Activated T-cell treated with anti-CD3 and anti-CD28 coated beads for 24 hours (primary cell): Measurements from ENCODE around the gene ALK.

Source experiments
- DNase-seq: peaks from one replicate; pipeline ENCODE4 v3.0.0-alpha.2; 2020; ENCODE audit warnings: low read depth

The ALK gene

DNA sequence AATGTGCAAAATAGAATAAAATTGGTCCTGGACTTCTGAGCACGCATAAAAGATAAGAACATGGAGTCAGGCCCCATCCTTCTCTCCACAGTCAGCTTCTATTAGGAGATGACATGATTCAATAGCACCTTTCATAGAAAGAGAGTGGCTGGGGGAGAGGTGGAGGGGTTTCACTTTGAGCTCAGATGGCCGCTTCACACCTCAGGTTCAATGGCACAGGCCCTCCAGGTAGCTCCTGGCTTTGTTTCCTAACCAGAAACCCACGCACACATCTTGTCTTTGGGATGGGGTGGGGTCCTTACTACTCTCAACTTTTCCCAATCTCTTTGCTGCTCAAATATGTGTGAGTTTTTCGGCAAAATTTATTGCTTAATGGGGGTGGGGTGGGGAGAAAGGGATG, 473.9 kb downstream of the ALK start:
- DNase-seq, result no peak

DNA sequence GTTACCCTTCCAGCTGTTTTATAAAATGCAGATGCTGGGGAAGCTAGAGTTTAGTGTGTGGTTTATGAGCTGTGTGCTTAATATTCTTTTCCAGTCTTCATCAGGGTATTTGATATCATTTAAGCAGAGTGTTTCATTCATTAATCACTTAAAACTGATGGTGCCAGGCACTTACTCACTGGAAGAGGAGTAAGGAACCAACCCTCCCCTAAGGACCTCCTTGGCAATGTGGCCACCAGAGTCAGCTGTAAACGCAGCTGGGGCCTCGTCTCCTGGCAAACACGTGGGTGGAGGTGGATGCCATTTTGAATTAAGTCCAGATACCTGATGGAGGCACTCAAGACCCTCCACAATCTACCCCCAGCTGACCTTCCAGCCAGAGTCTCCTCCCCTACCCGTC, 474.5 kb downstream of the ALK start:
- no peak for DNase-seq

DNA sequence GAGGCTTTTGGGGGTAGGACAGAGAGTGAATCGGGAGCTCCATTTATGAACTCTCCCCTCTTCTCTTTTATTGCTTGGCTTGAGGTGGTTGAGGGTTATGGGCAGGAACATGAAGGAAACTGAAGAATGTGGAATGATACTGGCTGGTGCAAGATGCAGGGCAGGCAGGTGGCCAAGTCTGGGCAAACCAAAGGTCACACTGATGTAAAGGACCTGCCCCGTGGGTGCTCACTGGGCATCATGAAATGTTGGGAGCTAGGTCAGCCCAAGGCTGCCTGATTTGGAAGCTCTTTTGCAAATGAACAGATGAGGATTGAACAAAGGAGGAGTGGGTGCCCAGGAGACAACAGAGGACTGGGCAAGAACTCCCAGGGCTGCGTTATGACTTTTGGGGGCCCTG, 477.2 kb downstream of the ALK start:
- DNase-seq, result no peak

GRCh38 chr2:29443627-29444026, 477.8 kb downstream of the ALK start:
- no peak for DNase-seq

GRCh38 chr2:29443151-29443550, 478.2 kb downstream of the ALK start:
- DNase-seq, result no peak

DNA sequence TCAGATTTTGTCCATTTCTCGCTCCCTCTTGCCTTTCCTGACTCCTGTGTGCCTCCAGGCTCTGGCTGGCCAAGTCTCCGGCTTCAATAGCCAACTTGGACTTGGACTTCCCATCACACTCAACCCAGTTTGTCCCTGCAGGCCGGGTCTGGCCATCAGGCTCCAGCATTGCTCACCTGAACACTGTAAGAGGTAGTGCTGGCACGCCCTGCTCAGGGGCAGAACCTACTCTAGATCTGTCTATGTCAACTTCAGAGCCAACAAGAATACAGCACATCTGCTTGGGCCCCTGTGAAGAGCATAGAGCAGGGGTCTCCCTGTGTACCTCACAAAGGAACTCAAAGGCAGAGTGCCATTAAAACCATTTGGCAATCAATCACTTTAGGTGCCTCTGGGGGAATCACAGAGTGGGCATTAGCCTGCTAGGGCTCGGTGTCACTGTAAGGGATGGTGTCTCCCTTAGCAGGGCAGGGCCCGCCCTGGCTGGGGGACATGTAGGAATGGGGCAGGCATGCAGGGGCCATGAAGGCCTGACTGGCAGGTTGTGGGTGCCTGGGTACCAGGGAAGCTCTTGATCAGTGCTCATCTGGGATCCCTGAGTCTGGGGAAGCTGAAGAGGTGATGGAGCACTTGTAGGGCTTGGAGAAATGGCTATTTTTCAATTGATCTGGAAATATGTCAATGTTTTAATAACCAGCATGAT, 480.3 kb downstream of the ALK start:
- DNase-seq, result no peak

DNA sequence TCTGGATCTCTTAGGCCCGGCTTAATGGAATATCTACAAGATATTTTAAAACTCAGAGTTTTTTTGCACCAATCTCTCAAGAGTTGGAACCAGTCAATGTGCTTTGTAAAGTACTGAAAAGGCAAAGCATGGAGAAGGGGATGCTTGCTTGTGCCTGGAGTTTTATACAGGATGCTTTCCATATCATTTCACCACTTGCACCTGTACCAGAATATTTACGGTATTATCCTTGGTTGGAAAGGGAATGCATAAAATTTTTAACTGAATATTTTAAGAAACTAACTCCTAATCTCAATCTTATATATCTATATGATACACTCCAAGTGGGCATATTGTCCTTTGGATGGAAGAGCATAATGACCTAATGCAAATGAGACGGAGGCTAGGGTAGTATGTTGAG, 487.5 kb downstream of the ALK start:
- no peak for DNase-seq

DNA sequence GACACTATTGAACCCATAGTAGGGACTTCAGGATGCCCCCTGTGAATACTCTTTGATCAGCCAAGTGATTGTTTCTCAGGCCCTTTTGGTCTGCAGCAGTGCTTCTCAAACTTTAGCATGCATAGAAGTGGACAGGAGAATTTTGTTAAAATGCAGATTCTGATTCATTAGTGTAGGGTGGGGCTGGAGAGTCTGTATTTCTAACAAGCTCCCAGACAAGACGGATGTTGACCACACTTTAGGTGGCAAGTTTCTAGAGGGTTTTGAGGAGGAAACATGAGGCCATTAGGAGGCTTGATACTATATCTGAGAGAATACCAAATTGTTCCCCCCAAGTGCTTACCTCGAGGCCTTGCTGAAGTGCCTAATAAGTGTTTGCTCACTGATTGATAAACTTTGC, 488.3 kb downstream of the ALK start:
- DNase-seq, result no peak

DNA sequence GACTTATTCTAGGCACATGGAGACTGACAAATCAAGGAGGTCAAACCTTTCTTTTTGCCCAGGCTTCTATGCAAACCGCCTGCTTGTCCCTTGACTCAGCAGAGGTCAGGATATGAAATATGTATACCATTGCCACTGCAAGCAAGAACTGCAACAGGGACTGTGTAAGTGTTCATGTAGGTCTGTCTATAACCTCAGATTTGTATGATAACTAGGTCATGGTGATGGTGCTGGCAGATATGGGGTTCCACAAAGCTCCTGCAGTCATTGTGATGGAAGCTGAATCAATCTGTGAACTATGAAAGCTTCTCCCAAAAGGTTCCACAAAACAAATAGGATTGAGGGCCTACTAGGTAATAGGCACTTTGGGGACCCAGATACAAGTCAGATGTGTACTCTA, 489.9 kb downstream of the ALK start:
- DNase-seq, result no peak

GRCh38 chr2:29430382-29431112, 490.8 kb downstream of the ALK start:
- DNase-seq, result no peak

GRCh38 chr2:29426354-29426753, 495.0 kb downstream of the ALK start:
- no peak for DNase-seq

GRCh38 chr2:29425866-29426265, 495.5 kb downstream of the ALK start:
- DNase-seq, result no peak

DNA sequence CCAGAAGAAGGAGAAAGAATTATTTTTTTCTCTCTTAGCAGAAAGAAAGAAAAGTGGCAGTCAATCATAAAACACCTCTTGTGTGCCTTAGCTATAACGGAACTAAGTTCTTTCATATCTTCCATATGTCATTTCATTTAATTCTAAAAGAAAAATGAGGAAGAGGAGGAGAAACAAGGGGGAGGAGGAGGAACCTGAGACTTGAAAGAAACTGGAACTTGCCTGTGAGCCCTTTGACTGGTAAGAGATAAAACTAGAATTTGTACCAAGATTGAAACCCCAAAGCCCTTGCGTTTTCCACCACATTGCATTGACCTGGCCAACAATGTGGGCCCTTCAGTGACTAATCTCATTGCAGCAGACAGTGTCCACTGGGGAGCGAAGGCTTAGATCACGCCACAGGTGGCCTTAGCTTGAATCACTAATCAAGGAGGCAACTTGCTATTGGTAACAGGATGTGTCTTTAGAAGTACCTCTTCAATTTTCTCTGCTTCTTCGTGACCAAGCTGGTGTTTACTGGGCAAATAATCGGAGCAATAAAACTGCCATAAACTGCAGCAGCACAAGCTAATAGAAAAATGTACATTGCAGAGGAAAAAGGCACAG, 498.2 kb downstream of the ALK start:
- DNase-seq, result no peak

GRCh38 chr2:29420999-29421782, 500.2 kb downstream of the ALK start:
- DNase-seq, result no peak

GRCh38 chr2:29420464-29420863, 500.9 kb downstream of the ALK start:
- DNase-seq, result no peak

DNA sequence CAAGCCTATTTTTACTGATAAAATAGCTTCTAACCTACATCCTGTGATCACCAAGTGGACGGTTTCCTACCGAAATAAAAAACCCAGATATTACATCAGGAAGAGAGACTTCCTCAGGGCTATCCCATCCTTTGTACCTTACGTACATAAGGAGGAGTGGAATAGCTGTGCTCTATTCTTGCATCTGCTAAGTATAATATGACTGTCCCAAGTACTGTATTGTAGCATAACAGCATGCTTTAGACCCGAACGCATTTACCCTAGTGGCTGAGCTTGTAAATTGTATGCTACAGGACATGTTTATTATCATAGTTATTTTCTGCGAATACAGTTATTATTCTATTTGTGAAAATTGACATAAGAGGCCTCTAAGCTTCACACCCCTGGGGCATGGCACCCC, 503.8 kb downstream of the ALK start:
- no peak for DNase-seq

GRCh38 chr2:29412197-29412925, 509.0 kb downstream of the ALK start:
- no peak for DNase-seq

GRCh38 chr2:29405707-29406106, 515.7 kb downstream of the ALK start:
- DNase-seq, result no peak

GRCh38 chr2:29405266-29405665, 516.1 kb downstream of the ALK start:
- no peak for DNase-seq

GRCh38 chr2:29401994-29402393, 519.4 kb downstream of the ALK start:
- no peak for DNase-seq

GRCh38 chr2:29400930-29401653, 520.3 kb downstream of the ALK start:
- DNase-seq, result no peak
